ENCODE data around the gene BCAR1. TPM values are rescaled to one million over a fixed set of nuclear protein-coding genes. Genes with fewer than 3 reads are reported as not detected.

Gene BCAR1
- total RNA-seq, 1 donor from 2014 or later: 0.59 TPM

DNA sequence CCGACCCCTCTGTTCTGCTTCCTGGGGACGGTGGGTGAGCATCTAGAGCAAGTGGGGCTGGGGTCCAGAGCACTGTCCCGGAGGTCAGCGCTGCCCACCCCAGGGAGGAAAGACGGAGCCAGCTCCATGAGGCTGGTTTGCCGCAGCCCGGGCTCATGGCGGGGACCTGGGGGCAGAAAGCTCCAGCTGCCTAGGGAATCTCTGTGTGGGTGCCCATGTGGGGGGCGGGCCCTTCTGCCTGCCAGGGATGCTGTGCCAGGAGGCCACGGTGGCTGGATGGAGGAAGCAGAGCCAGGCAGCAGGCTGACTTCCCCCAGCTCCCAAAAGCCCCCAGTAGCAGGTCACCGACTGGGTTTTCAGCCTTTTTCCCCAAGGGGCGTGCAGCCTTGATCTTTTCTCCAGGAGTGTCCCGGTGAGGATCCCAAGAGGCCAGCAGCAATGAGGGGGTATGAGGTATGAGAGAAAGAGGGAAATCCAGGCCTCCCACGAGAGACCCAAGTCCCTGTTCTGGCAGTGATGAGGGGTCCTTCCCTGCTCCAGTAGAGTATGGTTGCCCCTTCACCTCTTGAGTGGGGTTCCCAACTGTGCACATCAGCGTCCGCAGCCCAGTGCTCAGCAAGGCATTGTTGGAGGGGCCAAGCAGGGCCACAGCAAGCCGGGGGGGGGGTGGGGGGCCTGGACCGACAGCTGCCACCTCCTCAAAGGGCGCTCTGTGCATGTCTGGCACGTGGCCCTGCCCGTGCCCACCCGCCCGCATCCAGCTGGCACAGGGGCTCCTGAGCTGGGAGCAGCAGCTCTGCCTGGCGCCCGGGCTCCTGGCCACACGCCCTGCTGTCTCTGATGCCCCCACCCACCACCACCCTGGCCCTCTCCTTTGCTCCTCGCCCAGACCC is 15.6 kb upstream of the BCAR1 start:
- Mint-ChIP-seq H3K9me3 (no peaks in the 10 kb centered on the region), H3K27me3 (ENCODE audit: low read depth) (peaks cover 33% of the 10 kb centered on the region), H3K4me3 (ENCODE audit: low read depth) (peak overlapping the region; percentile 49), H3K4me1 (ENCODE audit: low read depth) (no peaks in the 10 kb centered on the region), H3K27ac (no peak overlapping the region), H3K36me3 (ENCODE audit: low read depth) (no peaks in the 10 kb centered on the region)
- no peak for DNase-seq (ENCODE audit: low spot score)
- intact Hi-C loops (cut with micrococcal nuclease): no loop called here

DNA sequence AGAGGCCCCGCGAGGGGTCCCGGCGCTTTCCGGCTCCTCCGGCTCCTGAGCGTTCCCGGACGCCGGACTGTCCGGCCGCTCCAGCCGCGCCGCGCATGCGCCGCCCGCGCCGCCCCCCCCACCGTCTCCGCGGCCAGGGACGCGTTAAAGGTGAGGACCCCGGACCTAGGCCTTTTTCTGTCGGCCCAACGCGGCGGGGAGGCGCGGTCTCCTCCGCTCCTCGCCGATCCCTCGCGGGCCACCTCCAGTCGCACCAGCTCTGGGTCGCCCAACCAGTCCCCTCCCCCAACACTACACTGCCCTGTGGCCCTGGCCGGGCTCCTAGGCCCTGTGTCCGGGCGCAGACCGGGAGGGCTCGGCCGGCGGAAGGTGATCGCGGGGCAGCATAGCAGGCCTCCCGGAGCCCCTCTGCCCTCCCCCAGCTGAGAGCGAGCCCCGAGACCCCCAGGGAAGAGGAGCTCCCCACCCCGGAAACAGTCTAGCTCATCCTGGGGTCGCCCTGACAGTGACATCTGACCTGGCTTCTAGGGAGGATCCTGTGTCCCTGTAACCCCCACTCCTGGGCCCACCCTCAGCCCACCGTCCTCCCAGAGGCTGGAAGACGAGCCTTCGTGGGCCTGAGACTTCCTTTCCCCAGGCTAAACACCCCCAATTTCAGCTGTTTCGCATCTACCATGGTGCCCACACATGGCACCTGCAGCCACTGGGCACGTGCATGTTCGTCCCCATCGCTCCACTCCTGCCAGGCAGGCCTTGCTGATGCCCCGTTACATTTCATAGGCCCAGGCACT is 14.7 kb upstream of the BCAR1 start:
- no peak for DNase-seq (ENCODE audit: low spot score)
- H3K36me3 Mint-ChIP-seq (ENCODE audit: low read depth): no peaks in the 10 kb centered on the region
- intact Hi-C loops (cut with micrococcal nuclease): no loop called here
- H3K4me3 Mint-ChIP-seq (ENCODE audit: low read depth): peak overlapping the region; percentile 49
- no peaks in the 10 kb centered on the region for H3K9me3 Mint-ChIP-seq
- H3K4me1 Mint-ChIP-seq (ENCODE audit: low read depth): no peaks in the 10 kb centered on the region
- peaks cover 32% of the 10 kb centered on the region for H3K27me3 Mint-ChIP-seq (ENCODE audit: low read depth)
- no peak overlapping the region for H3K27ac Mint-ChIP-seq

DNA sequence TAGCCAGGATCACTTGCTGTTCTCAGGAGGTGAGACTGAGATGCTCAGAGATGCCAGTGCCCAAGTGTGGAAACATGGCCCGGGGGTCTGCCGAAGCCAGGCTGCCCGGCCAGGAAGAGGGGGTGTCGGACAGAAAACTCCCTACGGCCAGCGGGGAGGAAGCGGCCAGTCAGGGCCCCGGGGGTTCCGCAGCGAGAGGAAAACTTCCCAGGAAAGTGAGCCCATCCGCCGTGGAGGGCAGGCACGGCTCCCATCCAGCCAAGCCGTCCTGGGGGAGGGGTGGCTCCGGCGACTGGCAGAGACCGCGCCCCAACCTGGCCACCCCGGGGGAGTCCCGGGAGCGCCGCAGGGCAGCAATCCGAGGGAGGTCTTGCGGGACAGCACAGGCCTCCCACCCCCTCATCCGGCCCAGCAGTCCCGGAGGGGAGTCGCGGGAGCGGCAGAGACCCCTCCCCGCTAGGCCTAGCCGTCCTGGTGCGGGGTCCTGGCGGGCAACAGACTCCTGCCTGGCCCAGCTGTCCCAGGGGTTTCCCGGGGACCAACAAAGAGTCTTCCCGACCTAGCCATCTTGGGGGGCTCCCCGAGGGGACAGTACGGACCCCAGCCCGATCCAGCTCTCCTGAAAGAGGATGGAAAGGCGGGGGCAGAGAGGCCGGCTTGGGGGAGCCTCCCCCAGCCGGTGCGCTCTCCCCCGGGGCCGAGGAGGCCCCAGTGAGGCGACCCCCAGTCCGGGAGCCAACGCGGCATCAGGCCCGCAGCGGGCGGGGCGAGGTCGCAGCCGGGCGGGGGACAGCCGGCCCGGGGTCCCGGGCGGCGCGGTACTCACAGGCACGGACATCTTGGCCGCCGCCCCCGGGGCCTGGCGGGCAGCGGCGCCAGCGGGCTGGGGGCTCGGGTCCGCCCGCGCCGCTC is 13.8 kb upstream of the BCAR1 start:
- no peaks in the 10 kb centered on the region for H3K9me3 Mint-ChIP-seq
- peaks cover 35% of the 10 kb centered on the region for H3K27me3 Mint-ChIP-seq (ENCODE audit: low read depth)
- DNase-seq (ENCODE audit: low spot score): no peak
- H3K36me3 Mint-ChIP-seq (ENCODE audit: low read depth): no peaks in the 10 kb centered on the region
- no peak overlapping the region for H3K27ac Mint-ChIP-seq
- intact Hi-C loops (cut with micrococcal nuclease): no loop called here
- H3K4me1 Mint-ChIP-seq (ENCODE audit: low read depth): no peaks in the 10 kb centered on the region
- H3K4me3 Mint-ChIP-seq (ENCODE audit: low read depth): no peak overlapping the region

DNA sequence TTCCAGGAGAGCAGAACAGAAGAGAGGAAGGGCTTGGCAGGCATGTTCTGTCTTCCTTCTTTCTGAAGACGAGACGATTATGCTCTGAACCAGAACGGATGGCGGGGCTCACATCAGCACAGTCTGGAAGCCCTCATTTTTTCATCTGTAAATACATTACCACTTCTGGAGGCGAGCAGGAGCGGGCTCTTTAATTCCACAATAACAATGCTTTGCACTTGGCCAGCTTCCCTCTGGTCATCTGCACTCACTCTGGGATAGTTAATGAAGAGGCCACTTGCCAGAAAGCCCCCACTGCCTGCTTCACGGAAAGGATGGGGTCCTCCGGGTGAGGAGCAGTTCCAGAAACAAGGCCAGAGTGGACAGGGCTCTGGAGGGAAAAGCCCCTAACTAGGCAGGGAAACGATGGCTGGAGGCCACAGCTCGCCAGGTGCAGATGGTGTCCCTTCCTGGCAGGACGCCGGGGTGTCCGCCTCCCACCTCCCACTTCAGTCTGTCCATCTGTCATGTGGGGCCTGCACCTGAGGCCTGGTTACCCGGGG is 13.1 kb upstream of the BCAR1 start:
- intact Hi-C loops (cut with micrococcal nuclease): no loop called here
- Mint-ChIP-seq H3K27ac (no peak overlapping the region), H3K4me3 (ENCODE audit: low read depth) (no peak overlapping the region), H3K4me1 (ENCODE audit: low read depth) (no peaks in the 10 kb centered on the region), H3K9me3 (no peaks in the 10 kb centered on the region), H3K27me3 (ENCODE audit: low read depth) (peaks cover 35% of the 10 kb centered on the region), H3K36me3 (ENCODE audit: low read depth) (no peaks in the 10 kb centered on the region)
- no peak for DNase-seq (ENCODE audit: low spot score)

DNA sequence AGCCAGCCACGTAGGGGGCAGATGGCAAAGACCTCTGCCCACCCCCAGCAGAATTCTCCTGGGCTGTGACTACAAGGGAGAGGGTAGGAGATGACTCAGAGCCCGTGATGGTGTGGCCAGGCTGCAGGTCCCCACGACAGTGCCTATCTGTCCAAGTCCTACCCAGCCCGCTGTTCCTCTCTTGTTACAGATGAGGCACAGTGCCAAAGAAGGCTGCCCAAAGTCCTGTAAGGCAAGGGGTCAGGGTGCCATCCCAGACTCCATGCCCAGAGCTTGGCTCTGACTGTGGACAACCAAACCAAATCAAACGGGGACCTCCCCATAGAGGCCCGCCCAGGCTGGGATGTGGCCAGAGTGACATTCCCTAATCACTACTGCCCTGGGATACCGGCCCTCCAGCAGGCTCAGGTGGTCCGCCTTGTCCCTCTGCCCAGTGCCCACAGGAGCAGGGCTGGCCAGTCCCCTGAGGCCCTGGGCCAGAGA is 12.6 kb upstream of the BCAR1 start:
- H3K9me3 Mint-ChIP-seq: no peaks in the 10 kb centered on the region

DNA sequence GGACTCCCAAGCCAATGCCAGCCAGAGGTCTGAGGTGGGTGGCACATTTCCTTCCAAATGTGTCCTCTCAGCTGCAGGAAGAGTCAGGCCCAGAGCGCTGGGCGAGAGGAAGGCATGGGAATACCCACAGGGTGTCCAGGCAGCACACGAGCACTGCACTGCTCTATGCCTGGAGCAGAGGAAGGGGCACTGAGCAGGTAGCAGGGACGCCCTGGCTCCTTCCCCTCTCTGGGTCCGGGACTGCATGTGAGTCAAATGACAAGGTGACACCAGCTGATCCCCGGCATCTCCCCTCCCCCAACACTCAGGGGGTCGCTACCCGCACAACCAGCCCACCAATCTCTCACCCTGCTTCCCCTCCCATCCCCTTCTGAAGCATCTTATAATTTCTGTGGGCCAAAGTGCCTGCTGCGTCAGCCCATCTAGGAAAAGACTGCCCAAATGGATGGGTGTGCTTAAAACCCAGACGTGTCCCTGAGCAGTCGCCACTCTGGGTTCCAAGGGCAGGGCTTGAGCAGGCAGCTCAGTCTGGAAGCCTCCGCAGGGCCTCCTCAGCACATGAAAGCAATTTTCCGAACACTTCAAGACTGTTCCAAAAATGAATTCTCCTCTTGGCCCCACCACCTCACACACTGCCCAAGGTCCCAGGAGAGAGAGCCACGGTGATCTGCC is 12.0 kb upstream of the BCAR1 start:
- Mint-ChIP-seq H3K9me3 (no peaks in the 10 kb centered on the region), H3K4me3 (ENCODE audit: low read depth) (no peak overlapping the region), H3K27ac (no peak overlapping the region), H3K36me3 (ENCODE audit: low read depth) (no peaks in the 10 kb centered on the region), H3K4me1 (ENCODE audit: low read depth) (no peaks in the 10 kb centered on the region), H3K27me3 (ENCODE audit: low read depth) (peaks cover 35% of the 10 kb centered on the region)
- DNase-seq (ENCODE audit: low spot score): no peak
- intact Hi-C loops (cut with micrococcal nuclease): no loop called here

More for the DNA sequence above, 12.6 kb upstream of the BCAR1 start:
- H3K27ac Mint-ChIP-seq: no peak overlapping the region
- no peaks in the 10 kb centered on the region for H3K4me1 Mint-ChIP-seq (ENCODE audit: low read depth)
- H3K27me3 Mint-ChIP-seq (ENCODE audit: low read depth): peaks cover 35% of the 10 kb centered on the region
- H3K4me3 Mint-ChIP-seq (ENCODE audit: low read depth): no peak overlapping the region
- no peaks in the 10 kb centered on the region for H3K36me3 Mint-ChIP-seq (ENCODE audit: low read depth)
- DNase-seq (ENCODE audit: low spot score): no peak
- intact Hi-C loops (cut with micrococcal nuclease): no loop called here

DNA sequence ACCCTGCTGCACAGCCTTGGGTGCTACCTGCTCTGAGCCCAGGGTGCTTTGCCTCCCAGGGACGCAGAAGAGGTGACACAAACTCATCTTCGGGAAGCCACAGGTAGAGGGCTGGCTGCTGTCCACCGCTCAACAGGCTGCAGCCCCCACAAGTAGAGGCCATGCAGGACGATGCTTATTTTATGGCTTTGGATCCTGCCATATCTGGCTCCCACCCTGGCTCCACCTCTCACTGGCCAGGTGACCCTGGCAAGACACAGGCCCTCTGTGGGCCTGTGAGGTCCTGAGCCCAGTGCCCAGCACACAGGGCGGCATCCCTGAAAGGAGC is 11.3 kb upstream of the BCAR1 start:
- H3K36me3 Mint-ChIP-seq (ENCODE audit: low read depth): no peaks in the 10 kb centered on the region
- no peak overlapping the region for H3K4me3 Mint-ChIP-seq (ENCODE audit: low read depth)
- no peaks in the 10 kb centered on the region for H3K4me1 Mint-ChIP-seq (ENCODE audit: low read depth)
- DNase-seq (ENCODE audit: low spot score): no peak
- H3K9me3 Mint-ChIP-seq: no peaks in the 10 kb centered on the region
- peaks cover 39% of the 10 kb centered on the region for H3K27me3 Mint-ChIP-seq (ENCODE audit: low read depth)
- intact Hi-C loops (cut with micrococcal nuclease): no loop called here
- H3K27ac Mint-ChIP-seq: no peak overlapping the region

DNA sequence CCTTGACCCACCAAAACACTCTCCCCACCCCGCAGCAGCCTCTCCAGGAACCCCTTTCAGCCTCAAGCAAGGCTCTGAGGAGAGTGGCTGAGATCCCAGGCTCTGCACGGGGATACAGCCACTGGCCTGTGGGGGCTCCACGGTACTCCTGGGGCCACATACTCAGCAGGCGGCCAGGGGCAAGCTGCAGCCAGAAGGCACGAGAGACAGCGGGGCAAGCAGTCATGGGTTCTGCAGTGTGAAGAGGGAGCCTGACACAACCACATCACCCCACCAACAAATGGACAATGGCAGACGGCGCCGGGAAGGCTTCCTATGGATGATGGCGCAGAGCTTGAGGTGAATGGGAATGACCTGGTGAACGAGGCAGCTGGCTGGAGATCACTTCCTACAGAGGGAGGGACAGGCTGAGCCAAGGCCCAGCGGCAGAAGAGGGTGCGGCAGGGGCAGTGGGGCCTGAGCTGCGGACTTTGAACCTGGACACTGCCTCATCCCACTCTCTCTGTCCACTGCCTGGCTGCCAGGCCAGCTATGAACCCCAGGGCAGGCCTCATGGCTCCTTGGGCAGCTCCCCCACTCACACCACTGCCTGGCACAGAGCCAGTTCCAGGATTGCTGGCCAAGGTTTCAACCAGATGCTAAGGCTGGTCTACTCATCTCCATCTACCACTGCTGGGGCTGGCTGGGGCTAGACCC is 10.8 kb upstream of the BCAR1 start:
- H3K27me3 Mint-ChIP-seq (ENCODE audit: low read depth): peaks cover 37% of the 10 kb centered on the region
- no peaks in the 10 kb centered on the region for H3K36me3 Mint-ChIP-seq (ENCODE audit: low read depth)
- intact Hi-C loops (cut with micrococcal nuclease): no loop called here
- DNase-seq (ENCODE audit: low spot score): no peak
- no peaks in the 10 kb centered on the region for H3K9me3 Mint-ChIP-seq
- H3K4me3 Mint-ChIP-seq (ENCODE audit: low read depth): no peak overlapping the region
- no peak overlapping the region for H3K27ac Mint-ChIP-seq
- H3K4me1 Mint-ChIP-seq (ENCODE audit: low read depth): no peaks in the 10 kb centered on the region

DNA sequence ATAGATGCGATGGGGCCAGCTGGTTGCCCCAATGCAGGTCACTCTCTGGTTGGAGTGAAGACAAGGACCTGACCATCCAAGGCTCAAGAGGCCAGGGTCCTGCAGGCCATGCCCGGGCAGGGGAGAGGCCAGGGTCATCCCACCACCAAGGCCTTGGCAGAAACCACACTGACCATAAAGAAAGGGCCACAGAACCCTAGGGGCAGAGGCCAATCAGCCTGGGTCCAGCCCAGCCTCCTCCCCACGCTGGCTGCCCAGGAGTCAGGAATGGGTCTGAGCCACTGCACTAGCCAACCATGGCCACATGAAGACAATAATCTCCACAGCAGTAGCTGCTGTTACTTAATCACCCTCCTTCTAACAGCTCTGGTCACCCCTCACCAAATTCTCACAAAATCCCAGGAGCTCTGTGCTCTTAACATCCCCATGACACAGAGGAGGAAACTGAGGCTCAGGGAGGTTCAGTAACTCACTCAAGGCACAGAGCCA is 10.2 kb upstream of the BCAR1 start:
- H3K27me3 Mint-ChIP-seq (ENCODE audit: low read depth): peaks cover 37% of the 10 kb centered on the region
- H3K36me3 Mint-ChIP-seq (ENCODE audit: low read depth): no peaks in the 10 kb centered on the region
- H3K4me3 Mint-ChIP-seq (ENCODE audit: low read depth): no peak overlapping the region
- no peak overlapping the region for H3K27ac Mint-ChIP-seq
- H3K9me3 Mint-ChIP-seq: no peaks in the 10 kb centered on the region
- DNase-seq (ENCODE audit: low spot score): no peak
- no peaks in the 10 kb centered on the region for H3K4me1 Mint-ChIP-seq (ENCODE audit: low read depth)
- intact Hi-C loops (cut with micrococcal nuclease): no loop called here

DNA sequence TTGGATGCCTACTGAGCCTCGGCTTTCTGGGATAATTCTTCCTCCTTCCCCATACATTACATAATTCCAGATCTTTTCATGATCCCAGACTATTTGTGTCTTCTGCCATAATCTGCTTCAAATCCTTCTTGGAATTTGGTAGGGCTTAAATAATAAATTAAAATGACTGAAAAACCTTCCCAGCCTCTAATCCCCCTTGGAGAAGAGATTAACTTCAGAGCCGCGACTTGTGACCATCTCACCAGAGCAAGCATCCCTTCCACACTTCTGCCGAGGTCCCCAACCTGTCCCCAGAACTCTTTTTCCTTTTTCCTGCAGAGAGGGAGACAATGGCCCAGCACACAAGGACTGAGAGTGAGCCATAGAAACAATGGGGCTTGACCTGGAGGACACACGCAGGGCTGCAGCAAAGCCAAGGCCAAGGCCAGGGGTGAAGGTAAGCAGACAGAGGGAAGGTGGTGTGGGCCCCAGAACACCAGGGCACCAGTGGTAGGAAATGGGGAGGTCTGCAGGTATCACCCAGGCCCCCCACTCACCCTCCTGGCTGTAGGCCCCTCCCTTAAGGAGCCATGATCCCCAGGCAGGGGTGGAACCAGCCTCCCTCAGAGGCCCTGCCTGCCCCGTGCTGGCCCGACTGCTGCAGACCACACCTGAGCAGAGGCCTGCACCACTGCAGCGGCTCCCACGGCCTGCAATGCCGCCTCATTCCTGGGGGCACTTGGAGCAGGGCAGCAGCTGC is 9.6 kb upstream of the BCAR1 start:
- no peak for DNase-seq (ENCODE audit: low spot score)
- Mint-ChIP-seq H3K27me3 (ENCODE audit: low read depth) (peaks cover 32% of the 10 kb centered on the region), H3K4me3 (ENCODE audit: low read depth) (no peak overlapping the region), H3K36me3 (ENCODE audit: low read depth) (no peaks in the 10 kb centered on the region), H3K9me3 (no peaks in the 10 kb centered on the region), H3K4me1 (ENCODE audit: low read depth) (no peaks in the 10 kb centered on the region), H3K27ac (no peak overlapping the region)
- intact Hi-C loops (cut with micrococcal nuclease): no loop called here

DNA sequence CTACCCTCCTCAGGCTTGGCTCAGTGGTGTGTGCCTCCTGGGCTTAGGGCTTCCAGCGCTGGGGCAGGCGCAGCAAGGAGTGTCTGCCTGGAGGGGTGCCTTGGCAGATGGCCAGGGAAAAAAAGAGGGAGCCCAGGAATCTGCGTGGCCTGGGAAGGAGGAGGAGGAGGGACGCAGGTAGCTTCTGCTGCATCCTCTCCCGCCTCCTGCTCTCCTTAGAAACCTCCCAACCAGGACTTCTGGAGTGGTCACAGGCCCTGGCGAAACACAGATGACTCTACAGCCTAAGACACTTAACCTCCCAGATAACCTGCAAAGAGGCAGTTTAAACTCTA is 7.3 kb upstream of the BCAR1 start:
- Mint-ChIP-seq H3K27me3 (ENCODE audit: low read depth) (peaks cover 32% of the 10 kb centered on the region), H3K4me3 (ENCODE audit: low read depth) (no peak overlapping the region), H3K4me1 (ENCODE audit: low read depth) (no peaks in the 10 kb centered on the region), H3K36me3 (ENCODE audit: low read depth) (no peaks in the 10 kb centered on the region), H3K9me3 (no peaks in the 10 kb centered on the region), H3K27ac (no peak overlapping the region)
- intact Hi-C loops (cut with micrococcal nuclease): no loop called here
- DNase-seq (ENCODE audit: low spot score): no peak
